ENCODE measurements around the gene SLC38A5. TPM values are rescaled to one million over a fixed set of nuclear protein-coding genes. Genes with fewer than 3 reads are reported as not detected.

SLC38A5 gene
- total and polyA plus RNA-seq, 2 donors (not counting 3 experiments of a cell fraction or from before 2014, with no cell fraction given), result 21.6 to 28.8 TPM

GRCh38 chrX:48461830-48462229 is 8.2 kb downstream of the SLC38A5 start:
- intact Hi-C loops (cut with micrococcal nuclease), result no loop called here
- no peak for FAIRE-seq

More at GRCh38 chrX:48461830-48462229, 8.2 kb downstream of the SLC38A5 start:
- H3K79me2 ChIP-seq (ENCODE audit: control insufficient read depth, insufficient read depth, low read length), result peaks cover under 1% of the 10 kb centered on the region
- H3K9ac ChIP-seq (replicated peaks; ENCODE audit: extremely low read depth, insufficient read depth, low read length), result no peak overlapping the region
- no peaks in the 10 kb centered on the region for H4K20me1 ChIP-seq (replicated peaks; ENCODE audit: control insufficient read depth, extremely low read depth, insufficient read depth, low read length)
- DNase-seq (ENCODE audit: low read depth, low spot score), result no peak
- no peaks in the 10 kb centered on the region for H3K36me3 ChIP-seq (ENCODE audit: control insufficient read depth in 2 of 2, extremely low read depth in 1 of 2, insufficient read depth in 2 of 2, low read length in 2 of 2)
- H3K27ac ChIP-seq (ENCODE audit: insufficient read depth, low read depth, low read length), result no peak overlapping the region
- dilution Hi-C loops (cut with MboI; ENCODE audit: extremely low pct_ligation_motif_present, low sequenced_read_pairs), result no loop called here
- no peak overlapping the region for H3K4me3 ChIP-seq (replicated peaks in 1 of 3; ENCODE audit: insufficient read depth in 1 of 3, low read depth in 1 of 3, low read length in 3 of 3)
- no peaks in the 10 kb centered on the region for H3K9me3 ChIP-seq (replicated peaks; ENCODE audit: control insufficient read depth, insufficient read depth, low read length)
- no peaks in the 10 kb centered on the region for H3K4me1 ChIP-seq (ENCODE audit: control insufficient read depth, extremely low read depth, insufficient read depth, low read length)
- no TSS peak for BruUV-seq (replicated peaks)
- H3K9me1 ChIP-seq (replicated peaks; ENCODE audit: control insufficient read depth, extremely low read depth, insufficient read depth, low read length), result no peaks in the 10 kb centered on the region
- H3K4me2 ChIP-seq (ENCODE audit: insufficient read depth, low read length), result no peak overlapping the region
- H3K27me3 ChIP-seq (ENCODE audit: control insufficient read depth in 2 of 2, insufficient read depth in 2 of 2, low read length in 2 of 2), result no peaks in the 10 kb centered on the region
- no peak overlapping the region for H2AFZ ChIP-seq (ENCODE audit: low read depth, low read length)
- POLR2A ChIA-PET, result no interaction called here
- TF ChIP-seq EZH2 (IDR thresholded peaks at IDR 0.05; ENCODE audit: borderline replicate concordance, low read depth, low read length, severe bottlenecking) (no peak), POLR2AphosphoS5 (IDR thresholded peaks at IDR 0.05; ENCODE audit: insufficient read depth, low read depth, low read length) (no peak), POLR2A (IDR thresholded peaks at IDR 0.05; ENCODE audit: low read depth, low read length) (no peak), JUN (IDR thresholded peaks at IDR 0.05; ENCODE audit: borderline replicate concordance, insufficient read depth, insufficient read length, low read depth) (no peak), GATA2 (IDR thresholded peaks at IDR 0.05; ENCODE audit: insufficient read depth, insufficient read length, low read depth, low read length) (no peak), MYC (IDR thresholded peaks at IDR 0.05; ENCODE audit: low read depth, low read length) (no peak), FOS (IDR thresholded peaks at IDR 0.05; ENCODE audit: borderline replicate concordance, insufficient read depth, low read length) (no peak)
- TF ChIP-seq, protein P1, sequence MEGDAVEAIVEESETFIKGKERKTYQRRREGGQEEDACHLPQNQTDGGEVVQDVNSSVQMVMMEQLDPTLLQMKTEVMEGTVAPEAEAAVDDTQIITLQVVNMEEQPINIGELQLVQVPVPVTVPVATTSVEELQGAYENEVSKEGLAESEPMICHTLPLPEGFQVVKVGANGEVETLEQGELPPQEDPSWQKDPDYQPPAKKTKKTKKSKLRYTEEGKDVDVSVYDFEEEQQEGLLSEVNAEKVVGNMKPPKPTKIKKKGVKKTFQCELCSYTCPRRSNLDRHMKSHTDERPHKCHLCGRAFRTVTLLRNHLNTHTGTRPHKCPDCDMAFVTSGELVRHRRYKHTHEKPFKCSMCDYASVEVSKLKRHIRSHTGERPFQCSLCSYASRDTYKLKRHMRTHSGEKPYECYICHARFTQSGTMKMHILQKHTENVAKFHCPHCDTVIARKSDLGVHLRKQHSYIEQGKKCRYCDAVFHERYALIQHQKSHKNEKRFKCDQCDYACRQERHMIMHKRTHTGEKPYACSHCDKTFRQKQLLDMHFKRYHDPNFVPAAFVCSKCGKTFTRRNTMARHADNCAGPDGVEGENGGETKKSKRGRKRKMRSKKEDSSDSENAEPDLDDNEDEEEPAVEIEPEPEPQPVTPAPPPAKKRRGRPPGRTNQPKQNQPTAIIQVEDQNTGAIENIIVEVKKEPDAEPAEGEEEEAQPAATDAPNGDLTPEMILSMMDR (IDR thresholded peaks at IDR 0.05; ENCODE audit: extremely low read depth in 1 of 2, insufficient read depth in 1 of 2, low read depth in 1 of 2, low read length in 2 of 2), result no peak
- TF ChIP-seq, protein P2, sequence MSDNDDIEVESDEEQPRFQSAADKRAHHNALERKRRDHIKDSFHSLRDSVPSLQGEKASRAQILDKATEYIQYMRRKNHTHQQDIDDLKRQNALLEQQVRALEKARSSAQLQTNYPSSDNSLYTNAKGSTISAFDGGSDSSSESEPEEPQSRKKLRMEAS (IDR thresholded peaks at IDR 0.05; ENCODE audit: insufficient read depth, insufficient read length), result no peak
- CTCF ChIA-PET, result no interaction called here
